ENCODE measurements around the gene OR8K1. TPM values are rescaled to one million over a fixed set of nuclear protein-coding genes. Genes with fewer than 3 reads are reported as not detected.

Gene OR8K1
- polyA plus RNA-seq, 3 donors = not detected

- Mint-ChIP-seq H3K4me3 (no peak overlapping the region), H3K27ac (no peak overlapping the region), H3K27me3 (ENCODE audit: low read depth in 3 of 3) (no peaks in the 10 kb centered on the region), H3K36me3 (no peaks in the 10 kb centered on the region), H3K4me1 (no peaks in the 10 kb centered on the region), H3K9me3 (peaks cover 2 to 31% (median 9%) of the 10 kb centered on the region in 7 donors)
- DNase-seq = no peak
- Histone ChIP-seq H3K4me3 (replicated peaks in 1 of 3; ENCODE audit: low read depth in 2 of 3, low read length in 3 of 3) (no peak overlapping the region), H3K9me3 (replicated peaks in 1 of 2; ENCODE audit: control insufficient read depth in 1 of 2, insufficient read depth in 1 of 2, low read length in 2 of 2) (peaks cover 13 to 25% of the 10 kb centered on the region in 2 donors), H3K4me1 (ENCODE audit: control insufficient read depth in 1 of 2, insufficient read depth in 2 of 2, low read length in 2 of 2) (no peaks in the 10 kb centered on the region), H3K27ac (ENCODE audit: low read depth in 1 of 2, low read length in 2 of 2) (no peak overlapping the region), H3K4me2 (replicated peaks; ENCODE audit: extremely low read depth, low read length, poor library complexity, severe bottlenecking) (no peak overlapping the region), H2AFZ (ENCODE audit: insufficient read depth, low read depth, low read length, poor library complexity, severe bottlenecking) (no peak overlapping the region), H3K79me2 (ENCODE audit: insufficient read depth, low read length) (no peaks in the 10 kb centered on the region), H3K36me3 (replicated peaks in 1 of 2; ENCODE audit: control insufficient read depth in 1 of 2, insufficient read depth in 2 of 2, low read length in 2 of 2) (no peaks in the 10 kb centered on the region), H3K9ac (ENCODE audit: insufficient read depth, low read length, poor library complexity, severe bottlenecking) (no peak overlapping the region), H3K27me3 (ENCODE audit: control insufficient read depth in 2 of 2, insufficient read depth in 2 of 2, low read length in 2 of 2) (no peaks in the 10 kb centered on the region), H4K20me1 (ENCODE audit: insufficient read depth, low read length) (no peaks in the 10 kb centered on the region)
- TF ChIP-seq CTCF (IDR thresholded peaks at IDR 0.05) = no peak
- intact Hi-C loops (cut with micrococcal nuclease) = no loop called here
Observed at GRCh38 chr11:56340289-56340688, 5.5 kb upstream of the OR8K1 start.

- WGBS (ENCODE audit: insufficient coverage) = no CpG with 5 or more reads among the region's 2 CpGs
Observed at GRCh38 chr11:56353991-56354390, 8.2 kb downstream of the OR8K1 start, which contains the start of gene OR8J1. Gene OR8J1 (plus strand): TSS chr11:56354291. CDS start chr11:56360247, 5,956 bp downstream.

More at GRCh38 chr11:56353991-56354390, 8.2 kb downstream of the OR8K1 start, which contains the start of gene OR8J1:
- Histone ChIP-seq H3K4me3 (replicated peaks in 1 of 3; ENCODE audit: low read depth in 2 of 3, low read length in 3 of 3) (no peak within 1 kb of the TSS), H3K27ac (ENCODE audit: low read depth in 1 of 2, low read length in 2 of 2) (no peak within 1 kb of the TSS), H3K36me3 (replicated peaks in 1 of 2; ENCODE audit: control insufficient read depth in 1 of 2, insufficient read depth in 2 of 2, low read length in 2 of 2) (no peaks in the 10 kb centered on the region), H3K4me1 (ENCODE audit: control insufficient read depth in 1 of 2, insufficient read depth in 2 of 2, low read length in 2 of 2) (no peaks in the 10 kb centered on the region), H3K4me2 (replicated peaks; ENCODE audit: extremely low read depth, low read length, poor library complexity, severe bottlenecking) (no peak within 1 kb of the TSS), H4K20me1 (ENCODE audit: insufficient read depth, low read length) (no peaks in the 10 kb centered on the region), H3K9me3 (replicated peaks in 1 of 2; ENCODE audit: control insufficient read depth in 1 of 2, insufficient read depth in 1 of 2, low read length in 2 of 2) (peaks cover 4% of the 10 kb centered on the region in 2 donors), H2AFZ (ENCODE audit: insufficient read depth, low read depth, low read length, poor library complexity, severe bottlenecking) (no peak within 1 kb of the TSS), H3K9ac (ENCODE audit: insufficient read depth, low read length, poor library complexity, severe bottlenecking) (no peak within 1 kb of the TSS), H3K27me3 (ENCODE audit: control insufficient read depth in 2 of 2, insufficient read depth in 2 of 2, low read length in 2 of 2) (no peaks in the 10 kb centered on the region), H3K79me2 (ENCODE audit: insufficient read depth, low read length) (no peaks in the 10 kb centered on the region)
- Mint-ChIP-seq H3K9me3 (peaks cover 0 to 5% (median 1%) of the 10 kb centered on the region in 7 donors), H3K27ac (no peak within 1 kb of the TSS), H3K4me1 (no peaks in the 10 kb centered on the region), H3K27me3 (ENCODE audit: low read depth in 3 of 3) (no peaks in the 10 kb centered on the region), H3K36me3 (no peaks in the 10 kb centered on the region), H3K4me3 (no peak within 1 kb of the TSS)
- intact Hi-C loops (cut with micrococcal nuclease) = no loop called here
- DNase-seq = no peak
- no peak for TF ChIP-seq CTCF (IDR thresholded peaks at IDR 0.05)
